Hepatocyte (in vitro differentiated cells): ENCODE measurements around the gene PACSIN2. TPM values are rescaled to one million over a fixed set of nuclear protein-coding genes. Genes with fewer than 3 reads are reported as not detected.
"Not testable (repeated sequence)": the region's sequence is repeated elsewhere in the genome, so short reads cannot be mapped to it uniquely, and the experiment has no call there.

Experiments used
- DNase-seq: peaks from one replicate; pipeline ENCODE4 v3.0.0-alpha.2; 2016; ENCODE audit warnings: low spot score
- H2AFZ ChIP-seq: fragments of 200-600 bp; sonication (generic); 2 replicates; pipeline ENCODE4 v1.6.0; 2016; ENCODE audit warnings: antibody characterized with exemption, mild to moderate bottlenecking
- H3K27ac ChIP-seq: fragments of 200-600 bp; sonication (generic); 2 replicates; pipeline ENCODE4 v1.5.1; 2016; ENCODE audit warnings: mild to moderate bottlenecking
- H3K27me3 ChIP-seq: fragments of 200-600 bp; sonication (generic); 2 replicates; pipeline ENCODE4 v1.6.1; 2016
- H3K36me3 ChIP-seq: fragments of 200-600 bp; sonication (generic); replicated peaks from 2 replicates; pipeline ENCODE4 v1.5.1; 2016; ENCODE audit warnings: low read depth; ENCODE audit not compliant: insufficient read depth
- H3K4me1 ChIP-seq: fragments of 200-600 bp; sonication (generic); 2 replicates; pipeline ENCODE4 v1.5.1; 2016; ENCODE audit warnings: mild to moderate bottlenecking, moderate library complexity; ENCODE audit not compliant: insufficient read depth
- H3K4me2 ChIP-seq: fragments of 200-600 bp; sonication (generic); 2 replicates; pipeline ENCODE4 v1.6.0; 2016
- H3K4me3 ChIP-seq: fragments of 200-600 bp; sonication (generic); 2 replicates; pipeline ENCODE4 v1.5.1; 2016; ENCODE audit warnings: mild to moderate bottlenecking
- H3K79me2 ChIP-seq: fragments of 200-600 bp; sonication (generic); 2 replicates; pipeline ENCODE4 v1.6.0; 2017; ENCODE audit warnings: mild to moderate bottlenecking
- H3K9me2 ChIP-seq: fragments of 200-600 bp; sonication (generic); replicated peaks from 2 replicates; pipeline ENCODE4 v1.6.0; 2017; ENCODE audit warnings: mild to moderate bottlenecking; ENCODE audit not compliant: insufficient read depth
- H3K9me3 ChIP-seq: fragments of 200-600 bp; sonication (generic); 2 replicates; pipeline ENCODE4 v1.5.1; 2016; ENCODE audit warnings: low read depth, mild to moderate bottlenecking
- H4K20me1 ChIP-seq: fragments of 200-600 bp; sonication (generic); 2 replicates; pipeline ENCODE4 v1.6.0; 2016; ENCODE audit warnings: mild to moderate bottlenecking; ENCODE audit not compliant: insufficient read depth, poor library complexity, severe bottlenecking
- EZH2 ChIP-seq: fragments of 200-600 bp; sonication (generic); IDR thresholded peaks from 2 replicates; pipeline ENCODE4 v1.6.1; 2016; ENCODE audit warnings: antibody characterized with exemption, mild to moderate bottlenecking, borderline replicate concordance
- EZH2phosphoT487 ChIP-seq: fragments of 200-600 bp; sonication (generic); IDR thresholded peaks from one replicate; pipeline ENCODE4 v1.6.1; 2018; ENCODE audit warnings: antibody characterized with exemption, mild to moderate bottlenecking, low read depth, moderate library complexity; ENCODE audit not compliant: unreplicated experiment, severe bottlenecking
- WGBS: methylation state at CpG from one replicate; pipeline ENCODE4 v1.1.6; 2016; ENCODE audit warnings: low lambda C conversion rate; ENCODE audit errors: missing lambda C conversion rate; 5-methylcytosine and 5-hydroxymethylcytosine counted together
- polyA plus RNA-seq: library from polyadenylated mRNA; unstranded; fragments of >200 nt; fragmentation: Nextera tagmentation; extraction: Ambion mirVana; gene quantifications from 2 replicates; pipeline ENCODE4 v1.2.1, GENCODE V29; 2016
- total RNA-seq: library from RNA; depleted of rRNA; stranded (reverse); fragments of >200 nt; gene quantifications from 2 replicates; pipeline ENCODE4 v1.2.3, GENCODE V29; 2014
- TF ChIP-seq, protein P1 (sequence below): fragments of 200-600 bp; sonication (generic); IDR thresholded peaks from 2 replicates; pipeline ENCODE4 v1.5.1; 2016; ENCODE audit warnings: antibody characterized with exemption, mild to moderate bottlenecking; ENCODE audit not compliant: poor library complexity

Gene PACSIN2
- total and polyA plus RNA-seq, 2 experiments from 2014 or later: 77.7 to 86.3 TPM

DNA sequence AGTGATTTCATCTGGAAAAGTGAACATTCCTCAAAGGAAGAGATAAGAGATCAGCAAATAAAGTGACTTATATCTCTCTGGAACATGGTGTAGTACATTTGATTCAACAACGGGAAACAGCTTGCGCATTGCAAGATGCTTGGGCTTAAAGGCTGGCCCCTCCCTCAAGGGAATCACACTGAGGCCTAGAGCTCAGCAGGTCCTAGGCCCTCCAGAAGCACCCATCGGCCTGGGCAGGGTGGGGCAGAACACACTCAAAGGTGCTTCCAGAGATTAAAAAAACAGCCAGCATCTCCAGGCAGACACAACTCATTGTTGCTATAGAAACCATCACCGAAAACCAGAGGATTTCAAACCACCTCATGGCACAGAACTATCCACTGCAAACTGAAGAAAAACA is 88.8 kb downstream of the PACSIN2 start:
- peak; percentile 57 for DNase-seq
- TF ChIP-seq, protein P1, sequence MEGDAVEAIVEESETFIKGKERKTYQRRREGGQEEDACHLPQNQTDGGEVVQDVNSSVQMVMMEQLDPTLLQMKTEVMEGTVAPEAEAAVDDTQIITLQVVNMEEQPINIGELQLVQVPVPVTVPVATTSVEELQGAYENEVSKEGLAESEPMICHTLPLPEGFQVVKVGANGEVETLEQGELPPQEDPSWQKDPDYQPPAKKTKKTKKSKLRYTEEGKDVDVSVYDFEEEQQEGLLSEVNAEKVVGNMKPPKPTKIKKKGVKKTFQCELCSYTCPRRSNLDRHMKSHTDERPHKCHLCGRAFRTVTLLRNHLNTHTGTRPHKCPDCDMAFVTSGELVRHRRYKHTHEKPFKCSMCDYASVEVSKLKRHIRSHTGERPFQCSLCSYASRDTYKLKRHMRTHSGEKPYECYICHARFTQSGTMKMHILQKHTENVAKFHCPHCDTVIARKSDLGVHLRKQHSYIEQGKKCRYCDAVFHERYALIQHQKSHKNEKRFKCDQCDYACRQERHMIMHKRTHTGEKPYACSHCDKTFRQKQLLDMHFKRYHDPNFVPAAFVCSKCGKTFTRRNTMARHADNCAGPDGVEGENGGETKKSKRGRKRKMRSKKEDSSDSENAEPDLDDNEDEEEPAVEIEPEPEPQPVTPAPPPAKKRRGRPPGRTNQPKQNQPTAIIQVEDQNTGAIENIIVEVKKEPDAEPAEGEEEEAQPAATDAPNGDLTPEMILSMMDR: no peak
- TF ChIP-seq EZH2 (no peak), EZH2phosphoT487 (no peak)
- H2AFZ ChIP-seq: no peak overlapping the region
- no peak overlapping the region for H3K4me3 ChIP-seq
- H3K9me3 ChIP-seq: no peaks in the 10 kb centered on the region
- WGBS: 45% methylated on average over 4 of the region's 4 CpGs
- H3K27me3 ChIP-seq: no peaks in the 10 kb centered on the region
- no peak overlapping the region for H3K4me2 ChIP-seq
- peaks cover 91% of the 10 kb centered on the region for H3K79me2 ChIP-seq
- peak overlapping the region; percentile 87 for H3K27ac ChIP-seq
- H3K4me1 ChIP-seq: peaks cover 46% of the 10 kb centered on the region
- no peaks in the 10 kb centered on the region for H3K9me2 ChIP-seq
- no peaks in the 10 kb centered on the region for H3K36me3 ChIP-seq
- H4K20me1 ChIP-seq: peaks cover 42% of the 10 kb centered on the region

DNA sequence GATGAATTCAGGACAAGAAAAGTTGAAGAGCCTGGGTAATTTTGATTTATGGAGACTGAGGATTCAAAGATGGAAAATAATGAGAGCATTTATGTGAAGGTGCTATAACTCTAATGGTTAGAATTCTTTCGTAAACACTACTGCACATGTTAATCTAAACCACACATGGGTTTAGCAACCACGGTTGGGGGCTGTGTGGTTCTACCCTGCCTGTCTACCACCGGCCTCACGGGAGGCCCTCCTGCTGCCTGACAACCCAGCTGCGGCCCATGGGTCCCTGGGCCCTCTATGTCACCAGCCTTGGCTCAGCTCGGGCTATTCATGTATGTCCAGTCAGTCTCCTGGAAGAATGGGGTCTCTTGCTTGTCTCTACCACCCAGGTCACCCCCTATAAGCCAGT is 89.4 kb downstream of the PACSIN2 start:
- peaks cover 46% of the 10 kb centered on the region for H3K4me1 ChIP-seq
- no peaks in the 10 kb centered on the region for H3K27me3 ChIP-seq
- no peak overlapping the region for H3K4me2 ChIP-seq
- no peaks in the 10 kb centered on the region for H3K9me3 ChIP-seq
- peaks cover 91% of the 10 kb centered on the region for H3K79me2 ChIP-seq
- TF ChIP-seq, protein P1: no peak
- TF ChIP-seq EZH2phosphoT487 (no peak), EZH2 (no peak)
- H2AFZ ChIP-seq: no peak overlapping the region
- H3K27ac ChIP-seq: peak overlapping the region; percentile 87
- peaks cover 41% of the 10 kb centered on the region for H4K20me1 ChIP-seq
- WGBS: 63% methylated on average over 6 of the region's 6 CpGs
- no peak overlapping the region for H3K4me3 ChIP-seq
- no peak for DNase-seq
- H3K9me2 ChIP-seq: no peaks in the 10 kb centered on the region
- H3K36me3 ChIP-seq: no peaks in the 10 kb centered on the region

DNA sequence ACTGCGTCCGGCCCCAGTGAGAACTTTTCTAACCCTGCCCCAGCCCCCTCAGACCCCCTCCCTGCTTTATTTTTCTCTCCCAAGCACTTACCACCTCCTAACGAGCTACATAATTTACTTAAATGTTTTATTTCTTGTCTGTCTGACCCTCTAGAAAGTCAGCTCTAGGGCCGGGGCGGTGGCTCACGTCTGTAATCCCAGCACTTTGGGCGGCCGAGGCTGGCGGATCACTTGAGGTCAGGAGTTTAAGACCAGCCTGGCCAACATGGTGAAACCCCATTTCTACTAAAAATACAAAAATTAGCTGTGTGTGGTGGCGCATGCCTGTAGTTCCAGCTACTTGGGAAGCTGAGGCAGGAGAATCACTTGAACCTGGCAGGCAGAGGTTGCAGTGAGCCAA is 89.9 kb downstream of the PACSIN2 start:
- Histone ChIP-seq H4K20me1 (peaks cover 43% of the 10 kb centered on the region), H3K79me2 (peaks cover 91% of the 10 kb centered on the region), H3K4me1 (peaks cover 45% of the 10 kb centered on the region), H3K27ac (peak overlapping the region; percentile 87)
- H2AFZ ChIP-seq, H3K9me2 ChIP-seq, H3K4me2 ChIP-seq, H3K4me3 ChIP-seq, H3K27me3 ChIP-seq, H3K9me3 ChIP-seq, DNase-seq, H3K36me3 ChIP-seq: not testable (repeated sequence)
- WGBS: 93% methylated on average over 10 of the region's 10 CpGs

DNA sequence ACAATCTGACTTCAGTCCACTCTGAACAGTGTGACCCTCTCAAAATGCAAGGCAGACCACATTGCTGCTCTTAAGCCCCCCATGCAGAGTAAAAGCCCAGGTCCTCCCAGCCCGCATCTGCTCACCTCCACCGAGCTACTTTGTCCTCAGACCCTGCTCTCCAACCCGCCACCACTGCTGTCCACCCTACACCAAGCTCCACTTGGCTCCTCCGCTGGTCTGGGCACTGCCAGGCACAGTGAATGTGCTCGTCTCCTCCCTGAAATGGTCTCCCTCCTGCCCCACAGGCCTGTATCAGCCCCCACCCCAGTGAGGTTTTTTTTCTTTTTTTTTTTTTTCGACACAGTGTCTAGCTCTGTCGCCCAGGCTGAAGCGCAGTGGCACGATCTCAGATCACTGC is 90.5 kb downstream of the PACSIN2 start:
- H2AFZ ChIP-seq: no peak overlapping the region
- H3K27ac ChIP-seq: no peak overlapping the region
- peaks cover 43% of the 10 kb centered on the region for H4K20me1 ChIP-seq
- H3K4me3 ChIP-seq: no peak overlapping the region
- H3K79me2 ChIP-seq: peaks cover 90% of the 10 kb centered on the region
- DNase-seq: no peak
- no peaks in the 10 kb centered on the region for H3K27me3 ChIP-seq
- H3K36me3 ChIP-seq: no peaks in the 10 kb centered on the region
- H3K9me3 ChIP-seq: no peaks in the 10 kb centered on the region
- H3K4me1 ChIP-seq: peaks cover 39% of the 10 kb centered on the region
- H3K4me2 ChIP-seq: no peak overlapping the region
- H3K9me2 ChIP-seq: no peaks in the 10 kb centered on the region
- TF ChIP-seq EZH2: no peak
- 94% methylated on average over 9 of the region's 9 CpGs for WGBS
